PFSK-1 (cell line): Measurements from ENCODE around the gene SAE1.

ENCODE experiments used
- POLR2AphosphoS5 ChIP-seq: IDR thresholded peaks from 2 replicates; pipeline ENCODE4 v1.6.1; 2012; ENCODE audit warnings: low read depth, mild to moderate bottlenecking, control low read depth, low read length, moderate library complexity
- SIN3A ChIP-seq: IDR thresholded peaks from 2 replicates; pipeline ENCODE4 v1.6.1; 2012; ENCODE audit warnings: mild to moderate bottlenecking, low read length, moderate library complexity, borderline replicate concordance; ENCODE audit not compliant: insufficient read depth
- TAF1 ChIP-seq: IDR thresholded peaks from 2 replicates; pipeline ENCODE4 v1.6.1; 2012; ENCODE audit warnings: low read length, control low read depth, borderline replicate concordance; ENCODE audit not compliant: insufficient read depth
- TF ChIP-seq, protein P1 (sequence below), 2 experiments: IDR thresholded peaks; 2 replicates each; pipeline versions ENCODE4 v1.6.1 to v1.8.0; 2011 to 2012; ENCODE audit warnings: low read depth in 2 of 2, low read length in 2 of 2, control low read depth in 1 of 2, inconsistent platforms in 1 of 2, mild to moderate bottlenecking in 1 of 2, moderate library complexity in 1 of 2; ENCODE audit not compliant: insufficient read depth in 1 of 2

DNA sequence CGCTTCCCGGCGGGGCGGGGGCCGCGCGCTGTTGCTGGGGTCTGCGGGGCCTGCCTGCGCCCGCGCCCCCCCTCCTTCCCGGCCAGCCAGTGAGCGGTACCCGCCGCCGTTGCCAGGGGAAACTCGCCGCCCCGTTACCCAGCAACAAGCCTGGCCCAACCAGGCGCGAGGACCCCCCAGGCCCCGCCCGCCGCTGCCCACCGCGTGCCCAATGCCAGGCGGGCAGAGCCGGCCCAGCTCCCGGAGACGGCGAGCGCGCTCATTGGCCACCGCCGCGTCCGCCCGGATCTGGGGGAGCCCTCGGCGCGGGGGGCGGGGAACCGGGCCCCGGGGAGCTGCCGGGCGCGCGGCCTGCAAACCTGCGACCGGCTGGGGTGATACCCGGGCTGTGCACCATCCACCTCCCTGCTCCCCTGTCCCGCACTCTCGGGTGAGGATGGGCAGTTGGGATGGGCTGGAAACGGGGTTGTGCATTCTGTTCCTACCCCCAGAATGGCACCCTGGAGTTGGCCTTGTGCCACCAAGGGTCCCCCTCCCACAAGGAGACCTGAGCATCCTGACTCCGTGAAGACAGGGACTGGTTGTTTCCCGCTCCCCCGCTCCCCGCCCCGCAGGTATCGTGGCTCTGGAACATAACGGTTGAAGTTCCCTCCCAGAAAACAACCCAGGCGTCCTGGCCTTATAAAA lies 109.1 kb downstream of the SAE1 start:
- TF ChIP-seq, protein P1, sequence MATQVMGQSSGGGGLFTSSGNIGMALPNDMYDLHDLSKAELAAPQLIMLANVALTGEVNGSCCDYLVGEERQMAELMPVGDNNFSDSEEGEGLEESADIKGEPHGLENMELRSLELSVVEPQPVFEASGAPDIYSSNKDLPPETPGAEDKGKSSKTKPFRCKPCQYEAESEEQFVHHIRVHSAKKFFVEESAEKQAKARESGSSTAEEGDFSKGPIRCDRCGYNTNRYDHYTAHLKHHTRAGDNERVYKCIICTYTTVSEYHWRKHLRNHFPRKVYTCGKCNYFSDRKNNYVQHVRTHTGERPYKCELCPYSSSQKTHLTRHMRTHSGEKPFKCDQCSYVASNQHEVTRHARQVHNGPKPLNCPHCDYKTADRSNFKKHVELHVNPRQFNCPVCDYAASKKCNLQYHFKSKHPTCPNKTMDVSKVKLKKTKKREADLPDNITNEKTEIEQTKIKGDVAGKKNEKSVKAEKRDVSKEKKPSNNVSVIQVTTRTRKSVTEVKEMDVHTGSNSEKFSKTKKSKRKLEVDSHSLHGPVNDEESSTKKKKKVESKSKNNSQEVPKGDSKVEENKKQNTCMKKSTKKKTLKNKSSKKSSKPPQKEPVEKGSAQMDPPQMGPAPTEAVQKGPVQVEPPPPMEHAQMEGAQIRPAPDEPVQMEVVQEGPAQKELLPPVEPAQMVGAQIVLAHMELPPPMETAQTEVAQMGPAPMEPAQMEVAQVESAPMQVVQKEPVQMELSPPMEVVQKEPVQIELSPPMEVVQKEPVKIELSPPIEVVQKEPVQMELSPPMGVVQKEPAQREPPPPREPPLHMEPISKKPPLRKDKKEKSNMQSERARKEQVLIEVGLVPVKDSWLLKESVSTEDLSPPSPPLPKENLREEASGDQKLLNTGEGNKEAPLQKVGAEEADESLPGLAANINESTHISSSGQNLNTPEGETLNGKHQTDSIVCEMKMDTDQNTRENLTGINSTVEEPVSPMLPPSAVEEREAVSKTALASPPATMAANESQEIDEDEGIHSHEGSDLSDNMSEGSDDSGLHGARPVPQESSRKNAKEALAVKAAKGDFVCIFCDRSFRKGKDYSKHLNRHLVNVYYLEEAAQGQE (IDR thresholded peaks at IDR 0.05; ENCODE audit: insufficient read depth in 1 of 2, low read depth in 2 of 2, low read length in 2 of 2) = no peak
- TF ChIP-seq POLR2AphosphoS5 = no peak
- TF ChIP-seq TAF1 = no peak
- no peak for TF ChIP-seq SIN3A
